NCI-H1417 treated with DMSO at 0.1 percent for 48 hours (cell line): ENCODE data around the gene RXYLT1.
"Not testable (repeated sequence)": the region's sequence is repeated elsewhere in the genome, so short reads cannot be mapped to it uniquely, and the experiment has no call there.

Source experiments
- DNase-seq: peaks from one replicate; lab custom pipeline; 2025; lab: John Stamatoyannopoulos, UW

Gene RXYLT1

DNA sequence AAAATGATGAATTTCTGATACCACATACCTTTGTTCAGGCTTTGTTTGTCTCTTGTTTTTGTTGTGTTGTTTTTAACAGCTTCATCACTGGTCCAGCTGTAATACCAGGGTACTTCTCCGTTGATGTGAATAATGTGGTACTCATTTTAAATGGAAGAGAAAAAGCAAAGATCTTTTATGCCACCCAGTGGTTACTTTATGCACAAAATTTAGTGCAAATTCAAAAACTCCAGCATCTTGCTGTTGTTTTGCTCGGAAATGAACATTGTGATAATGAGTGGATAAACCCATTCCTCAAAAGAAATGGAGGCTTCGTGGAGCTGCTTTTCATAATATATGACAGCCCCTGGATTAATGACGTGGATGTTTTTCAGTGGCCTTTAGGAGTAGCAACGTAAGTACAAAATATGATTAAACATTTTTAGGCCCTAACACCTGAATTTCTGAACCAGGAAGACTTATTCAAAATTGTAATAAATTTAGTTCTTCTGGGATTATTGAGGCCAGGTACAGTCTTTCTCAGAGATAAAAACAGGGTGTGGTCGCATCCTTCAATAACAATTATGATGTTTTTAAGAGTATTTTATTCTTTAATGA lies 22.4 kb downstream of the RXYLT1 start:
- peak; percentile 26 for DNase-seq

DNA sequence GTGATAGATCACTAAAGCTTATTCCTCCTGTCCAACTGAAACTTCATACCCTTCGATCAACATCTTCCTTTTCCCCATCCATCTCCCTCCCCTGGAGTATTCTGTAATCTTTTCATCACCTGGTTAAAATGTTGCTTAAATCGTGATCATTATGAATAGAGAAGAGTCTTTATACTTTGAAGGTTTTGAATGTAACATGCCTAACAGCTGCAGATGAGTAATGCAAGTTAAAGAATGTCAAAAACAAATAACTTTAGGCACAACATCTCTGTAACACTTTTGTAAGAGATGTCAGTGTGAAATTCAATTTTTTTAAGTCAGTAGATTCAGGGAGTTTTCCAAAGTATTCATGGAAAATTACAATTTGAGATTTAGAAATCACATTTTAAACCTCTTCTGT lies 25.0 kb downstream of the RXYLT1 start:
- DNase-seq: no peak

DNA sequence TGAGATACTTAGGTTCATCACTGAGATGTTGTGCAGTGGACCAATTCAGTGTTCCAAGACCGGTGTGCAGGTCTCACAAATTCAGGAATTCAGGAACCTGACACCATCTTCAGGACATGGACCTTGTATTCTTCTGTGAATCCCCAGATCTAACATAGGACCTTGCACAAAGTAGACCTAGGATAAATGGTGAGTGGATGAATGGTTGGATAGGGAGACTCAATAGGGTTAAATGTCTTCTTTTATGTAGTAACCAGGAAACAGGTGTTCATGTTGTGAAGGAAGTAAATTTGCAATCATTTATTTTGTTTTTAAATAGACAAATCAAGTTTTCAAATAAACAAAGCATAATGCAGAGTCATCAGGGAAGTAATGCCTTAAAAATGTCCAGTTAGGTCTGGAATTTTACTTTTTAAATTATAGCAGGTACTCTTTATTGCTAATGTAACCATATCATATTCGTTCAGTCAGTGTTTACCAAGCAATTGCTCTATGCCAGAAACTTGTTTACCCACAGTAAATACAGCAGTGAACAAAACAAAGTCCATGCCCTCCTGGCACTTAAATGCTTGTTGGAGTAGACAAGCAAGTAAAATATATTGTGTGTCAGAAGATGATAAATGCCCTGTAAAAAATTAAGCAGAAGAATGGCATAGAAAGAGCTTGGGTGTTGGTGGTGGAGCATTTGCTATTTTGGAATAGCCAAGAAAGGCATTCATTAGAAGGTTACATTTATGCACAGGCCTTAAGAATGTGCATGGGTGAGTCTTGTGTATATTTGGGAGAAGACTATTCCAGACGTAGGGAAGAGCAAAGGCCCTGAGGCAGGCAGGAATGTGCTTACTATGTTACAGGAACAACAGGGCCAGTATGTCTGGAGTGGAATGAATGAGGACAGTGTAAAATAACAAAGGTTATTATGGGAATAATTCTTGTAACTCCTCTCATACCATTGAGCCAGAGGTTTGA lies 26.3 kb downstream of the RXYLT1 start:
- peak; percentile 95 for DNase-seq

DNA sequence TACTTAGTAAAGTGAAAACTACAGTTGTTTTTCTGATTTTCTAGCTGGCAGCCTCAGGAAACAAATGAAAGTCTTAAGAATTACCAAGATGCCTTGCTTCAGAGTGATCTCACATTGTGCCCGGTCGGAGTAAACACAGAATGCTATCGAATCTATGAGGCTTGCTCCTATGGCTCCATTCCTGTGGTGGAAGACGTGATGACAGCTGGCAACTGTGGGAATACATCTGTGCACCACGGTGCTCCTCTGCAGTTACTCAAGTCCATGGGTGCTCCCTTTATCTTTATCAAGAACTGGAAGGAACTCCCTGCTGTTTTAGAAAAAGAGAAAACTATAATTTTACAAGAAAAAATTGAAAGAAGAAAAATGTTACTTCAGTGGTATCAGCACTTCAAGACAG lies 28.9 kb downstream of the RXYLT1 start:
- no peak for DNase-seq

DNA sequence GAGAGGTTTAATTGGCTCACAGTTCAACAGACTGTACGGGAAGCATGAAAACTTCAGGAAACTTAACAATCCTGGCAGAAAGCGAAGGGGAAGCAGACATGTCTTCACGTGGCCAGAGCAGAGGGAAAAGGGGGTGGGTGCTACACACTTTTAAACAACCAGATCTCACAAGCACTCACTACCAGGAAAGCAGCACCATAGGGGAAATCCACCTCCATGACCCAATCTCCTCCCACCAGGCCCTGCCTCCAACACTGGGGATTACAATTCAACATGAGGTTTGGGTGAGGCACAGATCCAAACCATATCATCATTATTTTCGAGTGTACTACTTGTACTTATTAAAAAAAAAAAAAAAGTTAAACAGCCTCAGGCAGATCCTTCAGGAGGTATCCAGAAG lies 29.9 kb downstream of the RXYLT1 start:
- no peak for DNase-seq

DNA sequence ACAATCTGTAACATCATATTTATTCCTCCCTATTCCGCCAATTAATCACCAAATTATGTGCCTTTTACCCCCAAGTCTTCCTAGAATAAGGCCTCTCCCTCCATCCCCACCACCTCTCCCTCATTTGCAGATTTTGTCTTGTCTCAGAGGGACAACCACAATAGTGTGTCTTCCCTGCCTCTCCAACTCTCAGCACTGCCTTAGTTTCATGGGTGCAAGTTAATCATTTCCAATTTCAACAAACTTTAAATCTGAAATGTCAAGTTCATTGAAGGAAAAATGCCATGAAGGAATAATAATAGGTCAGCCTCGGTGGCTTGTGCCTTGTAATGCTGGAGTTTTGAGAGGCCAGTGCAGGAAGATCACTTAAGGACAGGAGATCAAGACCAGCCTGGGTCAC lies 31.6 kb downstream of the RXYLT1 start:
- no peak for DNase-seq

DNA sequence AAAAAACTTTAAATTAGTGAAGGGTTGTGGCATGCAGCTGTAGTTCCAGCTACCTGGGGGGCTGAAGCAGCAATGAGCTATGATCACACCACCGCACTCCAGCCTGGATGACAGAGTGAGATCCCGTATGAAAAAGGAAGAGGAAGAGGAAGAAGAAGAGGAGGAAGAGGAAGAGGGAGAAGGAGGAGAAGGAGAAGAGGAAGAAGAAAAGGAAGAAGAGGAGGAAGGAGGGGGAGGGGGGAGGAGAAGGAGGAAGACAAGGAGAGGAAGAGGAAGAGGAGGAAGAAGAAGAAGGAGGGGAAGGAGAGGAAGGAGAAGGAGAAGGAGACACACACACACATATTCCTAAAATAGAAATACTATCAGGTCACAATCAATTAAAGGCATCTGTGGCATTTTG lies 32.0 kb downstream of the RXYLT1 start:
- no peak for DNase-seq

DNA sequence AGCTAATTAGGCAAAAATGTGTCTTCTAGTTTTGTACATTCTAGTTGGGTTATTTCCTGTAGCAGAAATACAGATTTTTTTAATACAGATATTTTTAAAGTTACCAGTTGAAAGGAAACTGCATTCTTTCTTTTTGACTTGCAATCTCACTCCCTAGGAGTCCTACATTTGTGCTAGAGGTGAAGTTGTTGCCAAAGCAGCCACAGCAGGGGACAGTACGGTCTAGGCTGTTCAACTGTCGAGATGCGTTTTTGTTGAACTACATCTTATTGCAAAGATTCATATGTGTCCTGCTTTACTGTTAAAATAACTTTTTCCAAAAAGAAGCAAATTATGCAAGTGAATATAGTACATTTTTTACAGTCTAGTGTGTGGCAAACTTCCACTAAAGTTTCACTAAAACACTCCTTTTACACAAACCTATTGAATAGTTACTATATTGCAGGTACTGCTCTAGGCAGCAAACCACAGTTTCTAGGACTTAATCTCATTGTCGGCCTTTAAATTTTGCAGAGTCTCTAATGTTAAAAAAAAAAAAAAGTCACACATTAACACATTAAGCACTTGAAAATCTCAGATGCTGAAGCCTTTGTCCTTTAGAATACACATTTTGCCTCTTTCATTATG lies 34.5 kb downstream of the RXYLT1 start:
- DNase-seq: no peak

DNA sequence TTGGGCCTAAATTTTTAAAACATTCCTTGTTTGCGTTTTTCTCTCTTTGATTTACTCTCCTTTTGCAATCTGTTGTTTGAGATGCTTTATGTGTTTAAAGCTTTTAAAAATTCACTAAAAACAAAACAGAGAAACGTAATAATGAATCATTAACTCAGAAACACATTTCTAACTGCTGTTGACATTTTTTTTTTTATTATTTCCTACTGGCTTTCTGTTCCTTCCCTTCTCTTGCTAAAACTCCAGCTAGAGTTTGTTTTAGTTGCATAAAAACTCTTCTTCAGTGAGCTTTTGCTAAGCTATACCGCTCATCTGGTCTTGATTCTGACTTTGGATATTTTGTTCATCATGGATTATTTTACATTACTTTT lies 35.8 kb downstream of the RXYLT1 start:
- no peak for DNase-seq

DNA sequence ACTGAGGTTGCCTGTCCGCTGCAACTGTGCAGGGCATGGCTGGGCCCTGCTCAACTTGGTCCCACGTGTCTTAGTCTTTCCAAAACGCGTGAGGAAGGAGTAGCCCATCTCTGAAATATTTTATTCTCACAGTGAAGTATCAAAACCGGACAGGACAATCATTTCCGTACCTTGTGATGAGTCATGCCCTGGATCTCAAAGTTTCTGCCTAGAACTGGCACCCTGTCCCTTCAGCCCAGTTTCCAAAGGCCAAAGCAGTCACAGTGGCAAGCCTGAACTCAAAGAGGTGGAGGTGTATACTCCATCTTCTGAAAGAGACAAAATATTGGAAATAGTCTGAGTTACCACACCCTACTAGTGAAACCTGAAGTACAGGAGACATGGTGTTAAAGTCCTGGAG lies 36.3 kb downstream of the RXYLT1 start:
- no peak for DNase-seq

DNA sequence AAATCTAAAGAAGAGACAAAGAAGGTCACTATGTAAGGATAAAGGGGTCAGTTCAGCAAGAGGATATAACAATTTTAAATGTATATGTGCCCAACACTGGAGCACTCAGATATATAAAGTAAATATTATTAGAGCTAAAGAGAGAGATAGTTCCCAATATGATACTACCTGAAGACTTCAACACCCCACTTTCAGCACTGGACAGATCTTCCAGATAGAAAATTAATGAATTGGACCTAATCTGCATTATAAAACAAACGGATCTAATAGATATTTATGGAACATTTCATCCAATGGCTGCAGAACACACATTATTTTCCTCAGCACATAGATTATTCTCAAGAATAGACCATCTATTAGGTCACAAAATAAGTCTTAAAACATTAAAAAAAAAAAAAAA lies 40.7 kb downstream of the RXYLT1 start:
- DNase-seq: no peak

DNA sequence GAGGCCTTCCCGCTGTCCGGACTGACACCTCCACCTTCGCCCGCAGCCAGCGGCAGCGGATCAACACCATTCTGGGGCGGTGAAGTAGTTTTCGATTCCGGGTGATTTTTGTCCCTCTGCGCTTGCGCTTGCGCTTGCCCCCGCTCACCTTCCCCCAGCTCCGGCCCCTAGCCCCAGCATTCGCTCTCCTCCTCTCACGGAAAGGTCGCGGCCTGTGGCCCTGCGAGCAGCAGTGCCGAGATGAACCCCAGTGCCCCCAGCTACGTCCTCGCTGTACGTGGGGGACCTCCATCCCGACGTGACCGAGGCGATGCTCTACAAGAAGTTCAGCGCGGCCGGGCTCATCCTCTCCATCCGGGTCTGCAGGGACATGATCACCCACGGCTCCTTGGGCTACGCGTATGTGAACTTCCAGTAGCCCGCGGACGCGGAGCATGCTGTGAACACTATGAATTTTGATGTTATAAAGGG lies 42.1 kb downstream of the RXYLT1 start:
- no peak for DNase-seq

DNA sequence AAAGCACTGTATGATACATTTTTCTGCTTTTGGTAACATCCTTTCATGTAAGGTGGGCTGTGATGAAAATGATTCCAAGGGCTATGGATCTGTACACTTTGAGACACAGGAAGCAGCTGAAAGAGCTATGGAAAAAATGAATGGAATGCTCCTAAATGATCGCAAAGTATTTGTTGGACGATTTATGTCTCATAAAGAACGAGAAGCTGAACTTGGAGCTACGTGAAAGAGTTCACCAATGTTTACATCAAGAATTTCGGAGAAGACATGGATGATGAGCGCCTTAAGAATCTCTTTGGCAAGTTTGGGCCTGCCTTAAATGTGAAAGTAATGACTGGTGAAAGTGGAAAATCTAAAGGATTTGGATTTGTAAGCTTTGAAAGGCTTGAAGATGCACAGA lies 42.6 kb downstream of the RXYLT1 start:
- no peak for DNase-seq

DNA sequence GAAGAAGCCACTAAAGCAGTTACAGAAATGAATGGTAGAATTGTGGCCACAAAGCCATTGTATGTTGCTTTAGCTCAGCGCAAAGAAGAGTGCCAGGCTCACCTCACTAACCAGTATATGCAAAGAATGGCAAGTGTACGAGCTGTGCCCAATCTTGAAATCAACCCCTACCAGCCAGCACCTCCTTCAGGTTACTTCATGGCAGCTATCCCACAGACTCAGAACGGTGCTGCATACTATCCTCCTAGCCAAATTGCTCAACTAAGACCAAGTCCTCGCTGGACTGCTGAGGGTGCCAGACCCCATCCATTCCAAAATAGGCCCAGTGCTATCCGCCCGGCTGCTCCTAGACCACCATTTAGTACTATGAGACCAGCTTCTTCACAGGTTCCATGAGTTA lies 43.3 kb downstream of the RXYLT1 start:
- DNase-seq: no peak

DNA sequence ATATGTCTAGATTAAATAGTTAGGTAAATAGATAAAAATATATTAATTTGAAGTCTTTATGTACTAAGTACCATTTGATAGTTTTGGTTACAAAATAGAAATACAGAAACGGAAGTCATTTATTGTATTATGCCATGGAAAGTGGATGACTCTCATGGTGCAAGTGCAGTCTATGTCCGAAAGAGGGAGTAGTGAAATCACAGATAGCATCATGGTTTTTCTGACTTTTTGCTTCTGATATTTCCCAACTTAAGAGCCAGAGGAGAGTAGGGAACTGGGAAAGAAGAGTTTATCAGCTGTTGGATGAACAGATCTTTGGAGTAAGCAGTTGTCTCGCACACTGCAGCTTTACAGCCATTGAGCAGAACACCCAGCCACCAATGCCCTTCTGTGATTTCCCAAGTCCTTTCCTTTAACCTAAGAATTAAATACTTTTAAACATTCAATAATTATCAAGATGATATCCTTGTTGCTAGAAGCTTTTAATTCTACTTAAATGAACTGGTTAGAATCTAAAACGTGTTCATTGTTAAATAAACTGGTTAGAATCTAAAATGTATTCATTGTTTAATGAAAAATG lies 46.4 kb downstream of the RXYLT1 start:
- DNase-seq: no peak

DNA sequence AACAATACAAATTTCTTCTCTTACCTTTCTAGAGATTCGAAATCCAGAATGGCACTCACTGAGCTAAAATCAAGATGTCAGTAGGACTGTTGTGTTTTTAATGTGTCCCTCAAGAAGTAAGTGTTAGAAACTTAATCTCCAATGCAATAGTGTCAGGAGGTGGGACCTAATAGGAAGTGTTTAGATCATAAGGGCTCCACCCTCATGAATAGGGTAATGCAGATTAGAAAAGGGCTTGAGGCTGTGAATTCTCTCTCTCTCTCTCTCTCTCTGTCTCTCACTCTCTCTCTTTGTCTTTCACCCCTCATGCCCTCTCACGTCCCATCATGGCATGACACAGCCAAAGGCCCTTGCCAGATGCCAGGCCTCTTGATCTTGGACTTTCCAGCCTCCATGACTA lies 49.2 kb downstream of the RXYLT1 start:
- no peak for DNase-seq

DNA sequence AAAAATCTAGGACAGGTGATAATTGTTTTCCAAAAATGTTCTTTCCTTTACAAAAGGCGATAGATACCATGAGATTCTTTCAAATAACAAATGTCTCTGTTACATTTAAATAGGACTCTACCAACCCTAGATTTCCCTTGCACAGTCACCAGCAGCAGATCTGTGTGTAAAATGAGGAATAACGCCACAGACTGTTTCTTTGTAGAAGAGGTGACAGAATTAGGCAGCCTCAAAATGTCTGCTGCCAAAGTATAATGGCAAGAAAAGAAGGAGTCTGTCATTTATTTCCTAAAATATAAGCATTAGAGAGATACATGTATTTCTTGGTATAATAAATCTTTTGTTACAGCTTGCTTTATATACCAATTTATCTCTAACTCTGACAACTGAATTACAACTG lies 56.3 kb downstream of the RXYLT1 start:
- no peak for DNase-seq

DNA sequence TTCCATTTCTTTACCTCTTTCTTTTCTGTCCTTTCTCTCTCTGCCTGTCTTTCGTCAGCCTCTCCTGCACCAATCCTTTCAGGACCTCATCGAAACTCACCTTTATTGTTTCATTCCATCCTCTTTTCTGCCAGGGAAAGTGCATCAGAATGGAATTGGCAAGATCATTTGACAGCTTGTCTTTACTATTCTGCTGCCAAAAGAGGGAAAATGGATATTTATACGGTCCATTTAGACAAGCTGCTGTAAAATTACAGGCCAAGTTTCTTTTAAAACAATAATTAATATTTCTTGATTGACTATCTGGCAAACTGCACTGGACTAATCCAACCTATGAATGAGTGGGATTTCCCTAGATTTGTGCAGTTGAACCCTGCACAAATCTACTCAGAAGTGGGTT lies 57.2 kb downstream of the RXYLT1 start:
- no peak for DNase-seq

DNA sequence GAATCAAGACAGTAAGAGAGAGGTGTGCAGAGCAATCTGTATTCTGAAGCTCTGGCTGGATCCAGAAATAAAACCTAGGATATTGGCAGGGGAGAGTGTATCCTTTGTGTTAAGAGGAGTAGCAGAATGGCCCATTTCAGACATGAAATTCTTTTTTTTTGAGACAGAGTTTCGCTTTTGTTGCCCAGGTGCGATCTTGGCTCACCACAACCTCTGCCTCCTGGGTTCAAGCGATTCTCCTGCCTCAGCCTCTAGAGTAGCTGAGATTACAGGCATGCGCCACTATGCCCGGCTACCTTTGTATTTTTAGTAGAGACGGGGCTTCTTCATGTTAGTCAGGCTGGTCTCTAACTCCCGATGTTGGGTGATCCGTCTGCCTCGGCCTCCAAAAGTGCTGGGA lies 58.7 kb downstream of the RXYLT1 start:
- no peak for DNase-seq

DNA sequence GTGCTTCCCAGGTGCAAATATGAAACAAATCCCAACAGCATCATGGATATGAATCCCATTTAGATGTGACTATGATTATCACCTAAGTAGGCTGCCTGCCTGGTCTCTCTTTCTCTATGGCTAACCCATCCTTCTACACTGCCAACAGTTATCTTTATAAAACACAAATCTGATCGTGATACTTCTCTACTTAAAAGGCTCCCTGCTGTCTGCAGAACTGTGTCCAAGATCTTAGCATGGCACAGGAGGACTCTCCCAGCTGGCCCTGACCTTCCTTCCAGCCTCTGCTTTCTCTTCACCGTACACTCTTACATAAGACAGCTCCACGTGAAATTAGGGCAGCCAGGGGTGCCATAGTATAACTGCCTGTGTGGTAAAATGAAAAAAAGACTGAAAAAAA lies 61.3 kb downstream of the RXYLT1 start:
- DNase-seq: no peak

DNA sequence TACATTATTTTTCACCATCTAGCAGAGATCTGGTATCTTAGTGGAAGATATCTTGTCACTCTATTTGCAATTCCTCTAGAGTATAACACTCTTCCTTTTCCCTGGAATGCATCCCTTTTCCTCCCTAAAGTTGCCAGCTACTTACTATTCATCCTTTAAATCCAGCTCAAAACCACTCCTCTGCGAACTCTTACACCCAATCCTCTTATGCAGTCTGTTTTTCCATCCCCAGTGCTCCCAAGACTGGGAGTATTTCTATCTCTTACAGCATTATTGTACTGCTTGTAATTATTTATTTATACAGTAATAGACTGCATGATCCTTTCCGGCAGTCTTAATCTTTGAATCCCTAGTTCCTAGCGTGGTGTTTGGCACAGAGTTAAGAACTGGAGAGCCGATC lies 61.9 kb downstream of the RXYLT1 start:
- no peak for DNase-seq

DNA sequence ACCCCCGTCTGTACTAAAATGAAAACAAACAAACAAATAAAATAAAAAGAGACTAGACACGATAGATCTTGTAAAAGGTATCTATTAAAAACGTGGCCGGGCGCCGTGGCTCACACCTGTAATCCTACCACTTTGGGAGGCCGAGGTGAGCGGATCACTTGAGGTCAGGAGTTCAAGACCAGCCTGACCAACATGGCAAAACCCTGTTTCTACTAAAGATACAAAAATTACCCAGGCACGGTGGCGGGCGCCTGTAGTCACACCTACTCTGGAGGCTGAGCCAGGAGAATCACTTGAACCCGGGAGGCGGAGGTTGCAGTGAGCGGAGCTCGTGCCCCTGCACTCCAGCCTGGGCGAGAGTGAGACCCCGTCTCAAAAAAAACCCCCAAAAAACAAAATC lies 63.0 kb downstream of the RXYLT1 start:
- DNase-seq: not testable (repeated sequence)

DNA sequence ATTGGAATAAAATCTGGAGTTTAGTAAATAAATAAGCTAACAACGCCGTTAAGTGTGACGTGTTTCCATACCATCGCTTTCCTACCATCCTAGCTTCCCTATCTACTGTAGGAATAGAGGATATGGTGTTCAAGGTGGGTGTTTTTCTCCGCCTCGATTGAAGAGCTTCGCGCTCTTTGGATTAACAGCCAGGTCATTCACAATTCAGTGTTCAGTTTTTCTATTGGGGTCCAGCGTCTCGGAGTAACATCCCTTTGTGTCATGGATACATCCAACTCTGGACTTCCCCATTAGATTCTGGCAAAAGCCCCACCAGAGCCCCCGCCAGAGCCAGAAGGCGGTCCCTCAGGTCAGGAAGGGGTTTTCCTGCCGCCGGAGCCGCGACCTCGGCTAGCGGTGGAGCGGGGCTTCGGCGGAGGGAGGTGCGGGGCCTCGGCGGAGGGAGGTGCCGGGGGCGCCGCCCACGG lies 63.6 kb downstream of the RXYLT1 start:
- no peak for DNase-seq
